H1 (cell line): ENCODE measurements around the gene GPC6.

ENCODE experiments used
- KDM4A ChIP-seq: IDR thresholded peaks from one replicate; pipeline ENCODE4 v1.7.1; 2012; ENCODE audit warnings: low read depth, mild to moderate bottlenecking, moderate library complexity, low read length, inconsistent platforms; ENCODE audit not compliant: severe bottlenecking
- TEAD4 ChIP-seq: IDR thresholded peaks from 2 replicates; pipeline ENCODE4 v1.6.1; 2012; ENCODE audit warnings: low read depth, low read length, inconsistent platforms, mixed read lengths
- ZNF274 ChIP-seq: IDR thresholded peaks from 2 replicates; pipeline ENCODE4 v1.7.0; 2012; ENCODE audit warnings: low read length, borderline replicate concordance; ENCODE audit errors: extremely low read depth
- TF ChIP-seq, protein P1 (sequence below), 3 experiments: IDR thresholded peaks; 1 replicate in 2 of 3; 2 replicates in 1 of 3; pipeline versions ENCODE4 v1.5.1 to v1.6.1; 2011; ENCODE audit warnings: low read length in 3 of 3, mild to moderate bottlenecking in 3 of 3, inconsistent platforms in 2 of 3, low read depth in 1 of 3, moderate library complexity in 1 of 3; ENCODE audit not compliant: insufficient read depth in 1 of 3; ENCODE audit errors: control extremely low read depth in 1 of 3
- TF ChIP-seq, protein P2 (sequence below): IDR thresholded peaks from 2 replicates; pipeline ENCODE4 v1.6.1; 2012; ENCODE audit warnings: inconsistent platforms

DNA sequence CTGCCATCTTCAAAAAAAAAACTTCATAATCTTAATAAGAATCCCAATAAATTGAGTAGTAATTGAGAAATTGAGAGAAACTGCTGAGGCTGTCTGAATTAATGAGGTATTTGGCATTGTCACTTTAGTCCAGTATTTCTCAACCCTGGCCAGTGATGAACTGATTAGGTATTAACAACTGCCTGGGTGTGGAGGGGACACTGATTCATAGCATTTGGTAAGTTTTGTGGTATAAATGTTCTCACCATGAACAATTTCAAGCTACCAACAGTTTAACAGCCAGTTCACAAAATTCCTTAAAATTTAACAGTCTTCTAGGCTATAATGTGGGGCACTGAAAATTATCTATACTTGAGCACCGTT is 18.3 kb downstream of the GPC6 start:
- TF ChIP-seq, protein P1, sequence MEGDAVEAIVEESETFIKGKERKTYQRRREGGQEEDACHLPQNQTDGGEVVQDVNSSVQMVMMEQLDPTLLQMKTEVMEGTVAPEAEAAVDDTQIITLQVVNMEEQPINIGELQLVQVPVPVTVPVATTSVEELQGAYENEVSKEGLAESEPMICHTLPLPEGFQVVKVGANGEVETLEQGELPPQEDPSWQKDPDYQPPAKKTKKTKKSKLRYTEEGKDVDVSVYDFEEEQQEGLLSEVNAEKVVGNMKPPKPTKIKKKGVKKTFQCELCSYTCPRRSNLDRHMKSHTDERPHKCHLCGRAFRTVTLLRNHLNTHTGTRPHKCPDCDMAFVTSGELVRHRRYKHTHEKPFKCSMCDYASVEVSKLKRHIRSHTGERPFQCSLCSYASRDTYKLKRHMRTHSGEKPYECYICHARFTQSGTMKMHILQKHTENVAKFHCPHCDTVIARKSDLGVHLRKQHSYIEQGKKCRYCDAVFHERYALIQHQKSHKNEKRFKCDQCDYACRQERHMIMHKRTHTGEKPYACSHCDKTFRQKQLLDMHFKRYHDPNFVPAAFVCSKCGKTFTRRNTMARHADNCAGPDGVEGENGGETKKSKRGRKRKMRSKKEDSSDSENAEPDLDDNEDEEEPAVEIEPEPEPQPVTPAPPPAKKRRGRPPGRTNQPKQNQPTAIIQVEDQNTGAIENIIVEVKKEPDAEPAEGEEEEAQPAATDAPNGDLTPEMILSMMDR (IDR thresholded peaks at IDR 0.05; ENCODE audit: control extremely low read depth in 1 of 3, insufficient read depth in 1 of 3, low read depth in 1 of 3, low read length in 3 of 3) = no peak
- TF ChIP-seq KDM4A (no peak), TEAD4 (no peak), ZNF274 (no peak)
- TF ChIP-seq, protein P2, sequence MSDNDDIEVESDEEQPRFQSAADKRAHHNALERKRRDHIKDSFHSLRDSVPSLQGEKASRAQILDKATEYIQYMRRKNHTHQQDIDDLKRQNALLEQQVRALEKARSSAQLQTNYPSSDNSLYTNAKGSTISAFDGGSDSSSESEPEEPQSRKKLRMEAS = no peak
